Islet precursor cell (in vitro differentiated cells): ENCODE results near the gene CRIP1.

Source experiments
- DNase-seq: peaks from one replicate; pipeline ENCODE4 v3.0.0-alpha.2; 2018

Gene CRIP1, protein sequence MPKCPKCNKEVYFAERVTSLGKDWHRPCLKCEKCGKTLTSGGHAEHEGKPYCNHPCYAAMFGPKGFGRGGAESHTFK

GRCh38 chr14:105486163-105486973 lies at the start of gene CRIP1:
TSS of gene CRIP1 (plus strand) at chr14:105486886. CDS start at chr14:105487260, 374 bp downstream.
- no peak for DNase-seq

DNA sequence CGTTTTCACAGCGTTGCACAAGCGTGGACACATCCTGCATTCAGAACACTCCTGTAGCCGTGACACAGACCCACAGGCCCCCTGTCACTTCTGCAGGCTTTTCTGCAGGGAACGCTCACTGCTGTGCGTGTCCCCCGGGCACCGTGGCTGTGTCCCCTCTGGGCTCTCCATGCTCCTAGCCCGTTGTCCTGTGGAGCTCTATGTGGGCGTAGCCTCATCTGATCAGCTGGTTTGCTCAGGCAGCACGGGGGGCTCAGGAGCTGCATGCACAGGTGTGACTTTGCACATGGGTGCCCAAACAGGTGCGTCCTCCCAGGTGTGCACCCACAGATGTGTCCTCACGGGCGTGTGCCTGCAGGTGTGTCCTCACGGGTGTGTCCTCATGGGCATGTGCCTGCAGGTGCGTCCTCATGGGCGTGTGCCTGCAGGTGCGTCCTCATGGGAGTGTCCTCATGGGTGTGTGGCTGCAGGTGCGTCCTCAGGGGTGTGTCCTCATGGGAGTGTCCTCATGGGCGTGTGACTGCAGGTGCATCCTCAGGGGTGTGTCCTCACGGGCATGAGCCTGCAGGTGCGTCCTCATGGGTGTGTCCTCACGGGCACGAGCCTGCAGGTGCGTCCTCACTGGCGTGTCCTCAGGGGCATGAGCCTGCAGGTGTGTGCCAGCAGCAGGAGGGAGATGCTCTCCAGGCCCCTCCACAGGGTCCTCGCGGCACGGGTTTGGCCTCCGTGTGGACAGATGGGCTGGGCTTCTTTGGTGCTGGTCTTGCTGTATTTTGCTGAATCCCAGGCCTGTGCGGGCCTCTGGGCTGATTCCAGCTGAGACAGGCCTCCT lies 49.6 kb upstream of the CRIP1 start:
- no peak for DNase-seq

- no peak for DNase-seq
Observed at GRCh38 chr14:105437723-105438500, 48.8 kb upstream of the CRIP1 start.

- no peak for DNase-seq
Observed at GRCh38 chr14:105439179-105439578, 47.5 kb upstream of the CRIP1 start.

- DNase-seq, result no peak
Observed at GRCh38 chr14:105439710-105440553, 46.8 kb upstream of the CRIP1 start.

- DNase-seq, result no peak
Observed at GRCh38 chr14:105440554-105440900, 46.2 kb upstream of the CRIP1 start.

DNA sequence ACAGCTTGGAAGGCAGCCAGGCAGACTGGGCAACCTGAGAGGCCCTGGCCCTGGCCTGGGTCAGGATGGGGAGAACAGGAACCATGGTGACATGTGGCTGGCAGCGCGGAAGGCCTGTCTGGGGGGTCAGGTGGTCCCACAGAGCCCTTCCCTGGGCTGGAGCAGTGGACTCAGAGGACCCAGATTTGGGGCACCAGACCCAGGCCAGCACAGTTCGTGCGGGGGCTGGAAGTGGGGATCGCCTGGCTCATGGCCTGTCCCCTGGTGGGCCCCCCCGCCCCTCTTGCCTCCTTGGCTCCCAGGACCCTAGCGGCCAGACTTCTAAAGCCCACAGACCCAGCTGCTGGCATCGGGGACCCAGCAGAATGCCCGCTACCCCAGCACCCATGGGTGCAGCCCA lies 45.7 kb upstream of the CRIP1 start:
- no peak for DNase-seq

GRCh38 chr14:105442125-105442524 lies 44.6 kb upstream of the CRIP1 start:
- DNase-seq, result no peak

- no peak for DNase-seq
Observed at GRCh38 chr14:105442834-105443233, 43.9 kb upstream of the CRIP1 start.

DNA sequence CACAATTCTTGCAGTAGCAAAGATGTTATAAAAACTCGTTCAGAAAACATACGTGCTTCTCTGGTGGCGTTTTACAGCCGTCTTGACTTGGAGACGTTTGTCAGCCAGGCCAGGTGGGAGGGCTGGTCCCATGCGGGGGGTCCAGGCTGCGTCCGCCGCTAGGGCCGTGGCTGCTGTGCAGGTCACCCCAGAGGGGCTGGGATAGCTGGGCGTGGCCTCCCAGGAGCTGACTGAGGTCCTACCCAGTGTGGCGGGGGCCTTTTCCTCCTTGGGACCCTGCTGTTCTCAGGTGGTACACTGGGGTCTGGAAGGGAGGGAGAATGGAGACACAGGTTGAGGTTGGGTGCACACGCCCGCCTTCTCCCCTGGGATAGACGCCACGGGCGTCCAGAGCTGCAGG lies 41.8 kb upstream of the CRIP1 start:
- DNase-seq, result no peak

- no peak for DNase-seq
Observed at GRCh38 chr14:105445290-105445689, 41.4 kb upstream of the CRIP1 start.

DNA sequence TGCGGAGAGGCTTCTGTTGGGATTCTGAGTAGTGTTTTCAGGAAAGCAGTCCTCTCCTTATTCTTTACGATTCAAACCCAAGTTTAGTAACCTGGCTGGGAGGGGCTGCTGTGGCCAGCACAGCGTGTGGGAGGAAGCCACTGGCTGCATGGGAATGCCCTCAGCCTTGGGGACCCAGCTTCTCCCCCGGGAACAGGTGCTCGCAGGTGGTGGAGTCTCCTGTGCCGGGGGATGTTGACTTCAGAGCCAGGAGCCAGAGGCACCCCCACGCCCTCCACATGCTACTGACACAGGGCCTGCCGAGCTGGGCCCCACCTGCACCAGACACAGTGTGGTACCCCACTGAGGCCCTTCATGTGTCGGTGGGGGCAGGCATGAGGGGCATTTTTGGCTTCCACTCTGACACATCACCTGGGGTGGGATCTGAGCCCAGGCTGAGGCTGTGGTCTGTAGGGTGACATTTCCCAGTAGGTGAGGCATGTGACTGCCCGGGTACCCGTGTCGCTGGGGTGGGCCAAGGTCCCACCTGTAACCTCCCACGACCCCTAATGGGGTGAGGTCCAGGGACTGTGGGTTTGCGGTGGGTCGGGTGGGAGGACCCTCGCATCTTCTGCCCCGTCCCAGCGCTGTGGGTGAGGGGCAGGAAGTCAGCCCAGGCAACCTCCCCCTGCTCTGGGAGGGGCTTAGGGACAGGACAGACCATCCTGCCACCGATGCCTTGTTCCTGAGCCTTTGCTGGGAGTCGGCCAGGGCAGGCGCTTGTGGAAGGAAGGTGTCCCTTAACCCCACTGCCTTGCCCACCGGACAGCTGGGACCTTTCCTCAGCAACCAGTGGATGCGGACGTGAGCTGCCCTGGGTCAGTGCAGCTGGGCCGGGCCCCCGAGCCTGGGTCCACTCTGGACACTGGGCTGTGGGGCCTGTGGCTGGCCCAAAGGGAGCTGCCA lies 40.5 kb upstream of the CRIP1 start:
- DNase-seq, result no peak

DNA sequence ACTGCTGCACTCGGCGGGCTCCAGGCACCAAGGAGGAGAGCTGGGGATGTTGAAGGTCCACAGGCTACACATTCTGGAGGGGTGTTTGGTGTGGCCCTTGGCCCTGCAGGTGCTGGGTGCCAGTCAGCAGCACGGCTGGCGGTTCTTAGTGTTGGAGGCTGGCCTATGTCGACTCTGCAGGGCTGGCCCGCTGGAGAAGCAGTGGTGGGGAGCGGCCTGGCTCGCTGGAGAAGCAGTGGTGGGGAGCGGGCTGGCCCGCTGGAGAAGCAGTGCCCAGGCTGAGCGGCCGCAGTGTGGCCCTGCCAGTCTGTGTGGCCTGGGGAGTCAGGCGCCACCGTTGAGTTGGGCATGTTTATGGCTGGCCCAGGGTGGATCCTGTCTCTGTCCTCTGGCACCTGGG lies 39.7 kb upstream of the CRIP1 start:
- no peak for DNase-seq

DNA sequence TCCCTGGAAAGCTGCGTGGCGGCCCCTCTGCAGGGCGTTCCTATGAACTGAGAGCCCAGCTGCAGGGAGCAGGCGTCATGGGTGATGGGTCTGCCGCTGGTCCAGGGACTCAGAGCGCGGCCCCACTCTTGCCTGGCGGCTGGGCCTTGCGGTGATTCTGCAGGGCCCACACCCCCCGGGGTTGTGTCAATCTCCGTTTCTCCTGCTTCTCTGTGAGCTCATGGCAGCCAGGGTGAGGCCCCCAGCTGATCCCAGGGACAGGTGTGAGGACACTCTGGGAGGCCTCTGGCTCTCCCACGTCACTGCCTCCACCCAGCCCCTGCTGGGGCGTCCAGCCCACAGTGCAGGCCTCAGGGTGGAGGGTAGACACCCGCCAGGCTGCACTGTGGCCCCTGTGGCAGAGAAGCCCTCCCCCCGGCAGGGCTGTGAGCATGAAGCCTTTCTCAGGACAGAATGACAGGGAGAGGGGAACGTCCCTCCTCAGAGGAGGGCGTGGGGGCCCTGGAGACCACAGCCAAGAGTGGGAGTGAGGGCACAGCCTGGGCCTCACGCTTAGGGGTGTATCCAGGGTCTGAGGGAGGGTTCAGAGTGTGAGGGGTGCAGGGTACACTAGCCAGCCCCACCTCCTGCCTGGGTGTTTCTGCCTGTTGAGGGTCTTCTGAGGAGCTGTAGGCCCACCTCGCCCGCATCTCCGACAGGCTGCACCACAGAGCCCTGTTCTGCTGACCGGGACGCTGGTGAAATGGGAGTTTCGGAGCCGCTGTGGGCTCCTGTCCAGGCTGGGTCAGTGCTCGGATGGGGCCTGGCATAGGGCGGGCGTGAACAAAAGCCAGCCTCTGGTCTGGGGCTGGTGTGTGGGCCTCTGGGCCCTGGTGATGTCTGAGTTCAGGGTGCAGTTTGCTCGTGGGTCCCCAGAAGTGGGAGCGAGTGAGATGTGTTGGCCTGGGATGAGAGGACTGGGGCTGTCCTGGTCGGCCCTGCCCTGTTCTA lies 38.7 kb upstream of the CRIP1 start:
- no peak for DNase-seq

GRCh38 chr14:105448706-105449111 lies 38.0 kb upstream of the CRIP1 start:
- DNase-seq, result peak; percentile 74

DNA sequence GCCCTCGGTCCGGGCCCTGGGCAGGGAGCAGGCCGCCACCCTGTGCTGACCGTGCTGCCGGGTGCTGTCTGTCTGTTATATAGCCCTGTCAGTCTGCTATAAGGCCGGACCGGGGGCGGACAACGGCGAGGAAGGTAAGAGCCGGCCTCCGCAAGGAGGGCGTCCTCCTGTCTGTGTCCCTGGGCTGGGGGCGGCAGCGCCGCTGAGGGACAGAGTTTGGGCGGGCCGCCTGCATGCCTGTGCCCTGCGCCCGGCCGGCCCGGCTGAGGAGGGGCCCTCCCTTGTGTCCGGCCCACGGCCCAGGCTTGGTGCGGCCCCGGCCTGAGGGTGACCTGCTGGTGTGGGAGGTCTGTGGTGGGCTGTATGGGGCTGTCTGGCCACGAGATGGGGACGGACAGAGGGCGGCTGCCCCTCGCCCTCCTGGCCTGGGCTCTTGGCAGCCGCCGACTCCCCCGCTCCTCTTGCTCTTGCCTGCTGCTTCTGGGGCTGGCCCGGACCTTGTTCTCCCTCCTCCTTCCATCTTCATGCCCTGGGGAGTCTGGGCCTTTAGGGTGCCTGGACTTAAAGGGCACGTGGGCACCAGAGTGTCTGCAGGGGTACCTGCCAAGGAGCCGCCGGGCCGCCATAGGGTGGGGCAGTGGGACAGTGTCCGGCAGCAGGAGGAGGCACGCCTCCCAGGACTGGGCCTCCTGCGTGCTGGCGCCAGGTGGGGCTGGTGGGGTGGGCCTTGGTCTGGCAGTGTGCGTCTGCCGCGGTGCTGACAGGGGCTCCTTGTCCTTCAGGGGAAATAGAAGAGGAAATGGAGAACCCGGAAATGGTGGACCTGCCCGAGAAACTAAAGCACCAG lies 37.2 kb upstream of the CRIP1 start:
- DNase-seq, result no peak

DNA sequence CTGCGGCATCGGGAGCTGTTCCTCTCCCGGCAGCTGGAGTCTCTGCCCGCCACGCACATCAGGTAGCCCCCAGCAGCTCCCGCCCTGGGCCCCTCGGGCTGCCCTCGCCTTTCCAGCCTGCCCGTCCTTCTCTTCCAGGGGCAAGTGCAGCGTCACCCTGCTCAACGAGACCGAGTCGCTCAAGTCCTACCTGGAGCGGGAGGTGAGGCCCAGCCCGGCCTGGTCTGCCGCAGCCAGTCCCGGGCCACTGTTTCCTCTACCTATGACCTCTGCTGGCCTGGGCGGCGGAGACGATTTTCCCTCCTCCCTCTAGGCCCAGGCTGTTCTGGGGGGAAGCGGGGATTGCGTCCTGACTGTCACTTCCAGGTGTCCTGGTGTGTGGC lies 36.6 kb upstream of the CRIP1 start:
- no peak for DNase-seq

DNA sequence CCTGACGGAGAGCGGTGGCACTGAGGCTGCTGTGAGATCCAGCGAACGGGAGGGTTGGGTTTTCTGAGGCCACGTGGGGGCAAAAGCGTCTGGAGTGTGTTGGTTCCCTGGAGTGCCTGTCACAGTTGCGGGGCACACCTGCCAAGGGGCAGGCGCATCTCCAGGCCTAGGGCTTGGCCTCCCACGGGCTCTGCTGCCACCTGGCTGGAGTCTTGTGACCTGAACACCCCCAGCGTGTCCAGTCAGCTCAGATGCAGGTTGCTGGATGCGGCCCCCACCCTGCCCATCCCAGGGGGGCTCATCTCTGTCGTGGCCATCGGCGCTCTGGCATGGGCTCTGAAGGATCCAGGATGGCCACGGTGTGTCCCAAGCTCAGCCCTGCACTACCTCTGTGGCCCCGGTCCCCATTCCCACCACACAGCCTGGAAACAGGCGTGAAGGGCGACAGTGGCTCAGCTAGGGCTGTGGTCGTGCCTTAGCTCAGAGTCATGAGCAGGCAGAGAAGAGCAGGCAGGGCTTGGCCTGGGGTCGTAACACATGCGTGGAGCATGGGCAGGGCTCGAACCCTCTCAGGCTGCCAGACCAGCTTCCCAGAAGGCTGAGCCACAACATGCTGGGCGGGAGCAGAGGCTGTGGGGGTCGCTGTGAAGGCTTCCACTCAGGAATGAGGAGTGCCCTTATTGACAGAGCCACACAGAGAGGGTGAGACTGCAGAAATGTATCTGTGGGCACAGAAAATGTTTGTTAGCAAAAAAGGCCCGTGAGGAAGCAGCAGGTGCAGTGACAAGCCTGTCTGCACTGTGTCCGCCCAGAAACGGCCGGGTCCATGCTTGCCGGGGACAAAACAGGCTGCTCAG lies 35.6 kb upstream of the CRIP1 start:
- no peak for DNase-seq
